Stomach (tissue), 4 donors: ENCODE results near the gene RPTOR.

Experiments used
- CTCF ChIP-seq, 7 experiments: fragments of 450-650 bp in 4 of 7; fragments of 200-600 bp in 3 of 7; sonication (generic) in 3 of 7; IDR thresholded peaks; one replicate each; pipeline ENCODE4 v1.5.1; 2016 to 2019; ENCODE audit warnings: antibody characterized with exemption in 7 of 7, control low read depth in 2 of 7, mild to moderate bottlenecking in 1 of 7
- POLR2A ChIP-seq, 4 donors: fragments of 450-650 bp; IDR thresholded peaks; one replicate each; pipeline ENCODE4 v1.6.1; 2016; ENCODE audit warnings: antibody characterized with exemption in 4 of 4, control low read depth in 2 of 4, mild to moderate bottlenecking in 1 of 4, moderate library complexity in 1 of 4

GRCh38 chr17:80603396-80603795 is 58.8 kb downstream of the RPTOR start:
- TF ChIP-seq CTCF (IDR thresholded peaks at IDR 0.05): no peak
- TF ChIP-seq POLR2A (IDR thresholded peaks at IDR 0.05): no peak
